SK-N-SH treated with all-trans-retinoic acid at 6 μM for 48 hours (cell line): ENCODE data around the gene DENND2C.

Source experiments
- ATAC-seq: fragments of 200-7000 bp; cut with Tn5 transposase; 3 replicates; pipeline ENCODE4 v1.9.1; 2020; ENCODE audit warnings: mild to moderate bottlenecking, moderate library complexity
- BACH2 ChIP-seq: fragments of 250-450 bp; sonication (Bioruptor Pico); IDR thresholded peaks from 2 replicates; pipeline ENCODE4 v1.9.0; 2021; ENCODE audit warnings: mild to moderate bottlenecking, borderline replicate concordance
- CREB5 ChIP-seq: fragments of 250-450 bp; sonication (Bioruptor Pico); IDR thresholded peaks from 2 replicates; pipeline ENCODE4 v1.5.1; 2020; ENCODE audit warnings: low read depth, mild to moderate bottlenecking, moderate library complexity
- CSDC2 ChIP-seq: fragments of 250-450 bp; sonication (Bioruptor Pico); IDR thresholded peaks from 2 replicates; pipeline ENCODE4 v1.5.0; 2020; ENCODE audit warnings: mild to moderate bottlenecking, moderate library complexity
- ESRRG ChIP-seq: fragments of 250-450 bp; sonication (Bioruptor Pico); IDR thresholded peaks from 2 replicates; pipeline ENCODE4 v1.6.1; 2021; ENCODE audit warnings: mild to moderate bottlenecking
- GLIS3 ChIP-seq: fragments of 250-450 bp; sonication (Bioruptor Pico); IDR thresholded peaks from 2 replicates; pipeline ENCODE4 v1.5.0; 2020; ENCODE audit warnings: mild to moderate bottlenecking, moderate library complexity
- ISL1 ChIP-seq: fragments of 250-450 bp; sonication (Bioruptor Pico); IDR thresholded peaks from 2 replicates; pipeline ENCODE4 v2.1.2; 2022; ENCODE audit warnings: mild to moderate bottlenecking, moderate library complexity
- OSR1 ChIP-seq: fragments of 250-450 bp; sonication (Bioruptor Pico); IDR thresholded peaks from 2 replicates; pipeline ENCODE4 v1.8.0; 2022; ENCODE audit warnings: moderate library complexity, mild to moderate bottlenecking, inconsistent platforms
- PATZ1 ChIP-seq: fragments of 250-450 bp; sonication (Bioruptor Pico); IDR thresholded peaks from 2 replicates; pipeline ENCODE4 v1.8.0; 2020; ENCODE audit warnings: mild to moderate bottlenecking, moderate library complexity, borderline replicate concordance
- POU6F1 ChIP-seq: fragments of 250-450 bp; sonication (Bioruptor Pico); IDR thresholded peaks from 2 replicates; pipeline ENCODE4 v1.8.0; 2021; ENCODE audit warnings: low read depth, mild to moderate bottlenecking, moderate library complexity, borderline replicate concordance
- PPARA ChIP-seq: fragments of 250-450 bp; sonication (Bioruptor Pico); IDR thresholded peaks from 2 replicates; pipeline ENCODE4 v1.5.0; 2020; ENCODE audit warnings: mild to moderate bottlenecking, borderline replicate concordance
- RARB ChIP-seq: fragments of 250-450 bp; sonication (Bioruptor Pico); IDR thresholded peaks from 2 replicates; pipeline ENCODE4 v1.8.0; 2021; ENCODE audit warnings: mild to moderate bottlenecking, moderate library complexity
- SNAI2 ChIP-seq: fragments of 250-450 bp; sonication (Bioruptor Pico); IDR thresholded peaks from 2 replicates; pipeline ENCODE4 v1.5.0; 2020; ENCODE audit warnings: mild to moderate bottlenecking, moderate library complexity
- TCF4 ChIP-seq: fragments of 250-450 bp; sonication (Bioruptor Pico); IDR thresholded peaks from 2 replicates; pipeline ENCODE4 v1.8.0; 2021; ENCODE audit warnings: mild to moderate bottlenecking, moderate library complexity, borderline replicate concordance
- TOX ChIP-seq: fragments of 250-450 bp; sonication (Bioruptor Pico); IDR thresholded peaks from 2 replicates; pipeline ENCODE4 v1.8.0; 2021; ENCODE audit warnings: mild to moderate bottlenecking, moderate library complexity, borderline replicate concordance
- TSHZ2 ChIP-seq: fragments of 250-450 bp; sonication (Bioruptor Pico); IDR thresholded peaks from 2 replicates; pipeline ENCODE4 v1.5.0; 2020; ENCODE audit warnings: mild to moderate bottlenecking, moderate library complexity
- ZC3H10 ChIP-seq: fragments of 250-450 bp; sonication (Bioruptor Pico); IDR thresholded peaks from 2 replicates; pipeline ENCODE4 v1.5.1; 2021; ENCODE audit warnings: mild to moderate bottlenecking, moderate library complexity
- ZFP3 ChIP-seq: fragments of 250-450 bp; sonication (Bioruptor Pico); IDR thresholded peaks from 2 replicates; pipeline ENCODE4 v1.5.0; 2020; ENCODE audit warnings: mild to moderate bottlenecking, moderate library complexity
- ZFP30 ChIP-seq: fragments of 450-650 bp; formaldehyde crosslinking; IDR thresholded peaks from 2 replicates; pipeline ENCODE4 v1.5.0; 2022; ENCODE audit warnings: mild to moderate bottlenecking, moderate library complexity
- ZNF565 ChIP-seq: fragments of 450-650 bp; formaldehyde crosslinking; conservative IDR thresholded peaks from 2 replicates; pipeline ENCODE4 v1.5.0; 2020; ENCODE audit warnings: low read depth, mild to moderate bottlenecking, moderate library complexity
- ZNF70 ChIP-seq: fragments of 450-650 bp; formaldehyde crosslinking; IDR thresholded peaks from 2 replicates; pipeline ENCODE4 v1.5.0; 2020; ENCODE audit warnings: mild to moderate bottlenecking, moderate library complexity
- ZNF8 ChIP-seq: fragments of 450-650 bp; formaldehyde crosslinking; IDR thresholded peaks from 2 replicates; pipeline ENCODE4 v1.5.0; 2020; ENCODE audit warnings: mild to moderate bottlenecking, moderate library complexity

The DENND2C gene

GRCh38 chr1:114620419-114620818 lies 49.4 kb downstream of the DENND2C start (continued):
- no peak for TF ChIP-seq POU6F1
- TF ChIP-seq TOX (CRISPR knock-in tag) = no peak

- ATAC-seq = no peak
- no peak for TF ChIP-seq ZFP30 (CRISPR knock-in tag)
- no peak for TF ChIP-seq ISL1
- TF ChIP-seq ZNF70 = no peak
- no peak for TF ChIP-seq POU6F1
- no peak for TF ChIP-seq ESRRG (CRISPR knock-in tag)
- no peak for TF ChIP-seq RARB (CRISPR knock-in tag)
- TF ChIP-seq CSDC2 (CRISPR knock-in tag) = no peak
- TF ChIP-seq OSR1 (CRISPR knock-in tag) = no peak
- no peak for TF ChIP-seq PPARA
- TF ChIP-seq, all 23 proteins: peak for 0
Observed at GRCh38 chr1:114618606-114619005, 51.2 kb downstream of the DENND2C start.

- no peak for ATAC-seq
- TF ChIP-seq ZNF8 = no peak
- no peak for TF ChIP-seq TOX (CRISPR knock-in tag)
- TF ChIP-seq SNAI2 (CRISPR knock-in tag) = no peak
- no peak for TF ChIP-seq OSR1 (CRISPR knock-in tag)
- no peak for TF ChIP-seq ZFP30 (CRISPR knock-in tag)
- TF ChIP-seq ZNF70 = no peak
- no peak for TF ChIP-seq PPARA
- no peak for TF ChIP-seq CREB5 (CRISPR knock-in tag)
- TF ChIP-seq ZFP3 (CRISPR knock-in tag) = no peak
- no peak for TF ChIP-seq ISL1
- no peak for TF ChIP-seq ZNF565 (CRISPR knock-in tag)
- TF ChIP-seq BACH2 (CRISPR knock-in tag) = no peak
- no peak for TF ChIP-seq TCF4
- TF ChIP-seq ZC3H10 (CRISPR knock-in tag) = no peak
- TF ChIP-seq ESRRG (CRISPR knock-in tag) = no peak
- TF ChIP-seq RARB (CRISPR knock-in tag) = no peak
Observed at GRCh38 chr1:114610546-114611245, 59.2 kb downstream of the DENND2C start.

GRCh38 chr1:114609826-114610225 lies 60.0 kb downstream of the DENND2C start:
- ATAC-seq = no peak
- no peak for TF ChIP-seq TSHZ2 (CRISPR knock-in tag)
- TF ChIP-seq CSDC2 (CRISPR knock-in tag) = no peak
- TF ChIP-seq ESRRG (CRISPR knock-in tag) = no peak
- no peak for TF ChIP-seq PPARA
- TF ChIP-seq ZFP3 (CRISPR knock-in tag) = no peak
- no peak for TF ChIP-seq OSR1 (CRISPR knock-in tag)
- TF ChIP-seq ZNF565 (CRISPR knock-in tag) = no peak
- TF ChIP-seq ZNF8 = no peak
- no peak for TF ChIP-seq PATZ1
- no peak for TF ChIP-seq GLIS3
